Measurements from ENCODE around the gene KRT78. TPM values are rescaled to one million over a fixed set of nuclear protein-coding genes. Genes with fewer than 3 reads are reported as not detected.

Gene KRT78
- total and polyA plus RNA-seq, 4 donors, result 0.06 TPM; not detected in 3

GRCh38 chr12:52844386-52844785 is 4.4 kb downstream of the KRT78 start:
- no peak for TF ChIP-seq CTCF (IDR thresholded peaks at IDR 0.05; ENCODE audit: low read depth, low read length, missing input control)
- TF ChIP-seq RAD21 (IDR thresholded peaks at IDR 0.05), result no peak
- TF ChIP-seq FOXA2 (IDR thresholded peaks at IDR 0.05), result no peak
- no peak for TF ChIP-seq EGR1 (IDR thresholded peaks at IDR 0.05; ENCODE audit: low read depth in 2 of 2)
- TF ChIP-seq GABPA (IDR thresholded peaks at IDR 0.05 in 1 of 2, conservative IDR thresholded peaks at IDR 0.05 in 1 of 2), result no peak
- no peak for TF ChIP-seq YY1 (IDR thresholded peaks at IDR 0.05)
- no peak for TF ChIP-seq RXRA (IDR thresholded peaks at IDR 0.05)
- no peak for TF ChIP-seq REST (IDR thresholded peaks at IDR 0.05)
- TF ChIP-seq JUND (IDR thresholded peaks at IDR 0.05), result no peak
- no peak for TF ChIP-seq SP1 (IDR thresholded peaks at IDR 0.05)
- TF ChIP-seq ZBTB33 (IDR thresholded peaks at IDR 0.05), result no peak
- TF ChIP-seq MAX (IDR thresholded peaks at IDR 0.05), result no peak
- no peak for TF ChIP-seq ATF3 (IDR thresholded peaks at IDR 0.05)
- TF ChIP-seq FOXA1 (IDR thresholded peaks at IDR 0.05), result no peak
- no peak for TF ChIP-seq TAF1 (conservative IDR thresholded peaks at IDR 0.05)
- TF ChIP-seq HNF4A (conservative IDR thresholded peaks at IDR 0.05), result no peak
- no peak for TF ChIP-seq HNF4G (IDR thresholded peaks at IDR 0.05)
- TF ChIP-seq NR2F2 (IDR thresholded peaks at IDR 0.05), result no peak
- 92% methylated on average over 11 of the region's 11 CpGs for WGBS
- H3K9me3 ChIP-seq (ENCODE audit: control insufficient read depth in 4 of 4, low read length in 3 of 4), result no peaks in the 10 kb centered on the region
- no peak overlapping the region for H3K27ac ChIP-seq (ENCODE audit: low read depth in 1 of 2, low read length in 2 of 2)
- H3K4me3 ChIP-seq (ENCODE audit: low read depth in 1 of 3, low read length in 3 of 3), result no peak overlapping the region
- H3K9ac ChIP-seq (ENCODE audit: low read depth in 1 of 2, low read length in 2 of 2), result no peak overlapping the region
- H3K36me3 ChIP-seq (ENCODE audit: control insufficient read depth in 4 of 4, insufficient read depth in 3 of 4, low read depth in 1 of 4, low read length in 3 of 4), result no peaks in the 10 kb centered on the region
- H3K4me1 ChIP-seq (ENCODE audit: control insufficient read depth in 4 of 4, insufficient read depth in 4 of 4, low read length in 3 of 4), result no peaks in the 10 kb centered on the region
- no peaks in the 10 kb centered on the region for H3K27me3 ChIP-seq (ENCODE audit: control insufficient read depth in 4 of 4, insufficient read depth in 4 of 4, low read length in 3 of 4)
- no peak for DNase-seq (ENCODE audit: low spot score)
